HepG2 (cell line): Measurements from ENCODE around the gene TRAP1. TPM values are rescaled to one million over a fixed set of nuclear protein-coding genes. Genes with fewer than 3 reads are reported as not detected.

Source experiments
- ELF1 ChIP-seq: sonication (generic); formaldehyde crosslinking; IDR thresholded peaks from 2 replicates; pipeline ENCODE4 v1.4.0; 2020; ENCODE audit warnings: missing genetic modification reagents
- FOSL2 ChIP-seq: sonication (generic); formaldehyde crosslinking; IDR thresholded peaks from 2 replicates; pipeline ENCODE4 v1.4.0; 2020; ENCODE audit warnings: missing genetic modification reagents
- NAIF1 ChIP-seq: sonication (generic); formaldehyde crosslinking; IDR thresholded peaks from 2 replicates; pipeline ENCODE4 v1.5.0; 2020; ENCODE audit warnings: mild to moderate bottlenecking, missing genetic modification reagents, borderline replicate concordance
- NFKBIZ ChIP-seq: IDR thresholded peaks from 2 replicates; pipeline ENCODE4 v1.6.1; 2018; ENCODE audit warnings: missing genetic modification reagents, missing compliant biosample characterization
- PAF1 ChIP-seq: IDR thresholded peaks from 2 replicates; pipeline ENCODE4 v1.6.1; 2016; ENCODE audit warnings: missing genetic modification reagents, missing compliant biosample characterization
- SSRP1 ChIP-seq: IDR thresholded peaks from 2 replicates; pipeline ENCODE4 v1.6.1; 2016; ENCODE audit warnings: control low read depth
- YEATS4 ChIP-seq: sonication (generic); formaldehyde crosslinking; IDR thresholded peaks from 2 replicates; pipeline ENCODE4 v1.4.0; 2020; ENCODE audit warnings: missing genetic modification reagents, borderline replicate concordance
- ZNF567 ChIP-seq: sonication (generic); formaldehyde crosslinking; IDR thresholded peaks from 2 replicates; pipeline ENCODE4 v1.8.1; 2023; ENCODE audit warnings: mild to moderate bottlenecking, missing genetic modification reagents, borderline replicate concordance
- ZNF609 ChIP-seq: sonication (generic); formaldehyde crosslinking; IDR thresholded peaks from 2 replicates; pipeline ENCODE4 v1.4.0; 2020; ENCODE audit warnings: mild to moderate bottlenecking, missing genetic modification reagents, borderline replicate concordance
- ZNF75D ChIP-seq: sonication (generic); formaldehyde crosslinking; IDR thresholded peaks from 2 replicates; pipeline ENCODE4 v1.8.1; 2023; ENCODE audit warnings: missing genetic modification reagents, mild to moderate bottlenecking, borderline replicate concordance
- polyA plus RNA-seq, 8 experiments: library from polyadenylated mRNA; depleted of rRNA in 3 of 8; stranded (reverse) in 7 of 8; unstranded in 1 of 8; fragments of >200 nt; fragmentation: Illumina TruSeq in 4 of 8; extraction: Trizol in 4 of 8; gene quantifications; 2 replicates each; pipeline versions ENCODE4 v1.2.1 to v1.2.3, GENCODE V29; 2011 to 2016; ENCODE audit warnings: low read depth in 4 of 8, missing spikeins in 1 of 8, mixed read lengths in 1 of 8; ENCODE audit not compliant: insufficient read depth in 1 of 8
- total RNA-seq, 5 experiments: library from RNA; depleted of rRNA; stranded (reverse); fragments of >200 nt; fragmentation: Illumina TruSeq; extraction: Trizol; gene quantifications; 2 replicates each; pipeline ENCODE4 v1.2.3, GENCODE V29; 2016; ENCODE audit warnings: low read depth in 1 of 5
- TF ChIP-seq, protein P1 (sequence below): sonication (generic); formaldehyde crosslinking; conservative IDR thresholded peaks from 2 replicates; pipeline ENCODE4 v1.5.0; 2020; ENCODE audit warnings: missing genetic modification reagents
- TF ChIP-seq, protein P2 (sequence below), 2 experiments: fragments of 450-650 bp in 1 of 2; sonication (generic) in 1 of 2; formaldehyde crosslinking in 1 of 2; IDR thresholded peaks; 2 replicates each; pipeline versions ENCODE4 v1.6.1 to v1.8.0; 2016 to 2022; ENCODE audit warnings: antibody characterized with exemption in 1 of 2, mild to moderate bottlenecking in 1 of 2, missing genetic modification reagents in 1 of 2

Gene TRAP1
- total and polyA plus RNA-seq, 2 of the 13 experiments (the other 11 are each of a cell fraction or from before 2014, with no cell fraction given), result 127 to 240 TPM

GRCh38 chr16:3654249-3654991, 62.9 kb downstream of the TRAP1 start, which contains the start of gene DNASE1 (continued):
- TF ChIP-seq, protein P1, sequence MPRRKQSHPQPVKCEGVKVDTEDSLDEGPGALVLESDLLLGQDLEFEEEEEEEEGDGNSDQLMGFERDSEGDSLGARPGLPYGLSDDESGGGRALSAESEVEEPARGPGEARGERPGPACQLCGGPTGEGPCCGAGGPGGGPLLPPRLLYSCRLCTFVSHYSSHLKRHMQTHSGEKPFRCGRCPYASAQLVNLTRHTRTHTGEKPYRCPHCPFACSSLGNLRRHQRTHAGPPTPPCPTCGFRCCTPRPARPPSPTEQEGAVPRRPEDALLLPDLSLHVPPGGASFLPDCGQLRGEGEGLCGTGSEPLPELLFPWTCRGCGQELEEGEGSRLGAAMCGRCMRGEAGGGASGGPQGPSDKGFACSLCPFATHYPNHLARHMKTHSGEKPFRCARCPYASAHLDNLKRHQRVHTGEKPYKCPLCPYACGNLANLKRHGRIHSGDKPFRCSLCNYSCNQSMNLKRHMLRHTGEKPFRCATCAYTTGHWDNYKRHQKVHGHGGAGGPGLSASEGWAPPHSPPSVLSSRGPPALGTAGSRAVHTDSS (CRISPR knock-in tag), result no peak
- no peak for TF ChIP-seq PAF1
- no peak for TF ChIP-seq NFKBIZ (CRISPR knock-in tag)
- TF ChIP-seq, protein P2, sequence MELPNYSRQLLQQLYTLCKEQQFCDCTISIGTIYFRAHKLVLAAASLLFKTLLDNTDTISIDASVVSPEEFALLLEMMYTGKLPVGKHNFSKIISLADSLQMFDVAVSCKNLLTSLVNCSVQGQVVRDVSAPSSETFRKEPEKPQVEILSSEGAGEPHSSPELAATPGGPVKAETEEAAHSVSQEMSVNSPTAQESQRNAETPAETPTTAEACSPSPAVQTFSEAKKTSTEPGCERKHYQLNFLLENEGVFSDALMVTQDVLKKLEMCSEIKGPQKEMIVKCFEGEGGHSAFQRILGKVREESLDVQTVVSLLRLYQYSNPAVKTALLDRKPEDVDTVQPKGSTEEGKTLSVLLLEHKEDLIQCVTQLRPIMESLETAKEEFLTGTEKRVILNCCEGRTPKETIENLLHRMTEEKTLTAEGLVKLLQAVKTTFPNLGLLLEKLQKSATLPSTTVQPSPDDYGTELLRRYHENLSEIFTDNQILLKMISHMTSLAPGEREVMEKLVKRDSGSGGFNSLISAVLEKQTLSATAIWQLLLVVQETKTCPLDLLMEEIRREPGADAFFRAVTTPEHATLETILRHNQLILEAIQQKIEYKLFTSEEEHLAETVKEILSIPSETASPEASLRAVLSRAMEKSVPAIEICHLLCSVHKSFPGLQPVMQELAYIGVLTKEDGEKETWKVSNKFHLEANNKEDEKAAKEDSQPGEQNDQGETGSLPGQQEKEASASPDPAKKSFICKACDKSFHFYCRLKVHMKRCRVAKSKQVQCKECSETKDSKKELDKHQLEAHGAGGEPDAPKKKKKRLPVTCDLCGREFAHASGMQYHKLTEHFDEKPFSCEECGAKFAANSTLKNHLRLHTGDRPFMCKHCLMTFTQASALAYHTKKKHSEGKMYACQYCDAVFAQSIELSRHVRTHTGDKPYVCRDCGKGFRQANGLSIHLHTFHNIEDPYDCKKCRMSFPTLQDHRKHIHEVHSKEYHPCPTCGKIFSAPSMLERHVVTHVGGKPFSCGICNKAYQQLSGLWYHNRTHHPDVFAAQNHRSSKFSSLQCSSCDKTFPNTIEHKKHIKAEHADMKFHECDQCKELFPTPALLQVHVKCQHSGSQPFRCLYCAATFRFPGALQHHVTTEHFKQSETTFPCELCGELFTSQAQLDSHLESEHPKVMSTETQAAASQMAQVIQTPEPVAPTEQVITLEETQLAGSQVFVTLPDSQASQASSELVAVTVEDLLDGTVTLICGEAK (IDR thresholded peaks at IDR 0.05), result no peak
- TF ChIP-seq, protein P2 (CRISPR knock-in tag; IDR thresholded peaks at IDR 0.05), result no peak
- TF ChIP-seq ELF1 (CRISPR knock-in tag), result peak; percentile 22; the same call in 1 of the 2 replicates
- no peak for TF ChIP-seq SSRP1 (CRISPR knock-in tag)
- TF ChIP-seq ZNF609 (CRISPR knock-in tag), result no peak
- TF ChIP-seq NAIF1 (CRISPR knock-in tag), result no peak
- TF ChIP-seq ZNF75D, result no peak
- TF ChIP-seq YEATS4 (CRISPR knock-in tag), result no peak
- TF ChIP-seq FOSL2 (CRISPR knock-in tag), result peak; percentile 72
- TF ChIP-seq ZNF567 (CRISPR knock-in tag), result no peak
